ENCODE data around the gene SYF2.

DNA sequence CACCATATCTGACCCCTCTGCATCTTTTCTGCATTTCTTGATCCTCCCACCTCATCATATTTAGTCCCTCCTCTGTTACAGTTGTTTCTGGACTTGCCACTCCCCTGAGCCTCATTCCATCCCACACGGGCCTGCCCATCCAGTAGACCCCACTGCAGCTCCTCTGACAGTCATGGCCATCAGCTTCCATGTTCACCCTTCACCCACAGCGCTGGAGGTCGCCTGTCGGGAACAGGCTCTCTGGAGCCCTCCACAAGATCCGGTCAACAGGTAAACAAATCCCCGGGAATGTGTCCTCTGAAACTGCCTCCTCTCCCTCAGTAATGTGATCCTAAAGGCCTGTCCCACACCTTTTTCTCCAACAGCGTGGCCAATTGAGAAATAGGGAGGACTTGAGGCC lies 31.3 kb downstream of the SYF2 start:
- no peak for TF ChIP-seq CTCF (IDR thresholded peaks at IDR 0.05)
- no peak for TF ChIP-seq EP300 (IDR thresholded peaks at IDR 0.05; ENCODE audit: low read depth)

Measured in transverse colon (tissue), 3 donors.